Loucy (cell line): ENCODE results near the gene MRPS35.

Experiments used
- CTCF ChIP-seq: fragments of 200-600 bp; sonication (generic); conservative IDR thresholded peaks from 2 replicates; pipeline ENCODE4 v1.5.1; 2014; ENCODE audit warnings: mild to moderate bottlenecking, antibody characterized with exemption, low read length
- EZH2phosphoT487 ChIP-seq: fragments of 200-600 bp; IDR thresholded peaks from 2 replicates; pipeline ENCODE4 v1.6.1; 2018; ENCODE audit warnings: antibody characterized with exemption, mild to moderate bottlenecking, moderate library complexity, borderline replicate concordance

- TF ChIP-seq CTCF (no peak), EZH2phosphoT487 (no peak)
These were observed 30.0 kb upstream of the MRPS35 start for GRCh38 chr12:27680619-27681018.
